KMS-11 (cell line): Measurements from ENCODE around the gene ZBTB20.
"Not testable (repeated sequence)": the region's sequence is repeated elsewhere in the genome, so short reads cannot be mapped to it uniquely, and the experiment has no call there.

Experiments
- H2AFZ ChIP-seq: fragments of 200-600 bp; sonication (generic); 2 replicates; pipeline ENCODE4 v1.6.1; 2016; ENCODE audit warnings: antibody characterized with exemption, mixed run types, low read depth
- H3K27ac ChIP-seq: fragments of 200-600 bp; sonication (generic); 2 replicates; pipeline ENCODE4 v1.6.1; 2016; ENCODE audit warnings: mild to moderate bottlenecking, mixed run types
- H3K27me3 ChIP-seq: fragments of 200-600 bp; sonication (generic); 2 replicates; pipeline ENCODE4 v1.6.1; 2017; ENCODE audit warnings: mild to moderate bottlenecking, low read depth, mixed run types, moderate library complexity; ENCODE audit not compliant: insufficient read depth
- H3K36me3 ChIP-seq: fragments of 200-600 bp; sonication (generic); 2 replicates; pipeline ENCODE4 v1.6.1; 2017; ENCODE audit warnings: mild to moderate bottlenecking, mixed run types; ENCODE audit not compliant: insufficient read depth
- H3K4me1 ChIP-seq: fragments of 200-600 bp; sonication (generic); 2 replicates; pipeline ENCODE4 v1.6.1; 2016; ENCODE audit warnings: mild to moderate bottlenecking, low read depth, mixed run types; ENCODE audit not compliant: poor library complexity, severe bottlenecking
- H3K4me2 ChIP-seq: fragments of 200-600 bp; sonication (generic); 2 replicates; pipeline ENCODE4 v1.7.0; 2016; ENCODE audit warnings: mild to moderate bottlenecking, mixed run types
- H3K4me3 ChIP-seq: fragments of 200-600 bp; sonication (generic); IDR thresholded peaks from 2 replicates; pipeline ENCODE4 v1.6.1; 2017; ENCODE audit warnings: low read depth, low read length, mixed read lengths; ENCODE audit not compliant: insufficient read depth
- H3K79me2 ChIP-seq: fragments of 200-600 bp; sonication (generic); 2 replicates; pipeline ENCODE4 v1.6.1; 2016; ENCODE audit warnings: low read depth, mixed run types; ENCODE audit not compliant: insufficient read depth
- H3K9ac ChIP-seq: fragments of 200-600 bp; sonication (generic); 2 replicates; pipeline ENCODE4 v1.6.1; 2016; ENCODE audit warnings: mild to moderate bottlenecking, mixed run types
- H4K20me1 ChIP-seq: fragments of 200-600 bp; sonication (generic); 2 replicates; pipeline ENCODE4 v1.6.1; 2016; ENCODE audit warnings: mild to moderate bottlenecking, mixed run types; ENCODE audit not compliant: insufficient read depth
- TF ChIP-seq, protein P1 (sequence below): fragments of 200-600 bp; sonication (generic); conservative IDR thresholded peaks from 2 replicates; pipeline ENCODE4 v1.6.1; 2017; ENCODE audit warnings: low read depth, mild to moderate bottlenecking, antibody characterized with exemption, low read length, moderate library complexity, mixed read lengths

ZBTB20 gene

DNA sequence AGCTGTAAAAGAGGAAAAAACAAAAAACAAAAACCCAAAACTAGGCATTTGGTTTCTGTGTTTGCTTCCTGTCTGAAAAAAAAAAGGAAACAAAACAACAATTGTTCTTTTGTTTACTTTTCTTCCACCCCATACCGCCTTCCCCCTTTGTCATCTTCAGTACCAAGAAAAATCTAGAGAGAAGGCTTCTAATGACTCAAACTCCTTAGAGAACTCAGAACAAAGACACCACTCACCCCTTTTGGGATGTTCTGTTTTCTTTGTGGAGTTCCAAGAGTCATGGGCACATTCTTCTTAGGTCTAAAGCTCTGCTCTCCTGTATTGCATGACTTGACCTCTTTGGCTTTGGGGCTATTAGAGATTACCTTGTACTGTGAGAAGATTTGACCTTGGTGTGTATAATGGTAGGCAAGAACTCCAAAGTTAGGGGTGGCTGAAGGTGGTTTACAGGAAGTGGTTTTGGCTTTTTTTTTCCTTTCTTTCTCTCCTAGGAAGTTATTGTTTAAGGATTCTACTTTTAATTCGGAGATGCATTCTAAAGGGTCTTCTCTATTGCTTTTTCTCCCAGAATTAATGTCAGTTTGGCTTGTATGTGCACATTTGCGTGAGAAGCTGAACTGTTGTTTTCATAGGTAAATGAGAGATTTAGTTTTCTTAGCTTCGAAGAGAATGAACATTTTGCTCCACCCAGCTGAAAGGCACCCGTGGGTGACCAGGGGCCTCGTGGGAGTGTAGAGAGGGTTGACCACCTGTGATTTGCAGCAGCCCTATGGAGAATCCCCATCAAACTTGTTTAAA lies 39.5 kb upstream of the ZBTB20 start:
- Histone ChIP-seq H3K4me1 (peaks cover 29% of the 10 kb centered on the region), H2AFZ (peak overlapping the region; percentile 38), H3K4me3 (peak overlapping the region; percentile 60), H3K79me2 (no peaks in the 10 kb centered on the region), H3K27me3 (no peaks in the 10 kb centered on the region), H3K36me3 (no peaks in the 10 kb centered on the region), H3K4me2 (peak overlapping the region; percentile 56), H4K20me1 (no peaks in the 10 kb centered on the region), H3K27ac (peak overlapping the region; percentile 58), H3K9ac (peak overlapping the region; percentile 21; the same call in 1 of the 2 replicates)
- TF ChIP-seq, protein P1, sequence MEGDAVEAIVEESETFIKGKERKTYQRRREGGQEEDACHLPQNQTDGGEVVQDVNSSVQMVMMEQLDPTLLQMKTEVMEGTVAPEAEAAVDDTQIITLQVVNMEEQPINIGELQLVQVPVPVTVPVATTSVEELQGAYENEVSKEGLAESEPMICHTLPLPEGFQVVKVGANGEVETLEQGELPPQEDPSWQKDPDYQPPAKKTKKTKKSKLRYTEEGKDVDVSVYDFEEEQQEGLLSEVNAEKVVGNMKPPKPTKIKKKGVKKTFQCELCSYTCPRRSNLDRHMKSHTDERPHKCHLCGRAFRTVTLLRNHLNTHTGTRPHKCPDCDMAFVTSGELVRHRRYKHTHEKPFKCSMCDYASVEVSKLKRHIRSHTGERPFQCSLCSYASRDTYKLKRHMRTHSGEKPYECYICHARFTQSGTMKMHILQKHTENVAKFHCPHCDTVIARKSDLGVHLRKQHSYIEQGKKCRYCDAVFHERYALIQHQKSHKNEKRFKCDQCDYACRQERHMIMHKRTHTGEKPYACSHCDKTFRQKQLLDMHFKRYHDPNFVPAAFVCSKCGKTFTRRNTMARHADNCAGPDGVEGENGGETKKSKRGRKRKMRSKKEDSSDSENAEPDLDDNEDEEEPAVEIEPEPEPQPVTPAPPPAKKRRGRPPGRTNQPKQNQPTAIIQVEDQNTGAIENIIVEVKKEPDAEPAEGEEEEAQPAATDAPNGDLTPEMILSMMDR, result no peak

DNA sequence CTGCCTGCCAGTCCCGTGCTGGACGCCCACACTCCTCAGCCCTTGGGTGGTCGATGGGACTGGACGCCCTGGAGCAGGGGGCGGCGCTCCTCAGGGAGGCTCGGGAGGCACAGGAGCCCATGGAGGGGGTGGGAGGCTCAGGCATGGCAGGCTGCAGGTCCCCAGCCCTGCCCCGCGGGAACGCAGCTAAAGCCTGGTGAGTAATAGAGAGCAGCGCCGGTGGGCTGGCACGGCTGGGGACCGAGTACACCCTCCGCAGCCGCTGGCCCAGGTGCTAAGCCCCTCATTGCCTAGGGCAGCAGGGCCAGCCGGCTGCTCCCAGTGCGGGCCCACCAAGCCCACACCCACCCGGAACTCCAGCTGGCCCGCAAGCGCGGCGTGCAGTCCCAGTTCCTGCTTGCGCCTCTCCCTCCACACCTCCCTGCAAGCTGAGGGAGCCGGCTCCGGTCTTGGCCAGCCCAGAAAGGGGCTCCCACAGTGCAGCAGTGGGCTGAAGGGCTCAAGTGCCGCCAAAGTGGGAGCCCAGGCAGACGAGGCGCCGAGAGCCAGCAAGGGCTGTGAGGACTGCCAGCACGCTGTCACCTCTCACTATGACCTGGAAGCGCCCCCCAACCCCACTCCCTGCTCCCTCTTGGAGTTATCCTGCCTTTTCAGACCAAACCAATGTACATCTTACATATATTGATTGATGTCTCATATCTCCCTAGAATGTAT lies 37.9 kb upstream of the ZBTB20 start:
- H3K4me2 ChIP-seq, H3K4me3 ChIP-seq, H3K79me2 ChIP-seq, H4K20me1 ChIP-seq, H3K27me3 ChIP-seq, H3K9ac ChIP-seq, H3K27ac ChIP-seq, H2AFZ ChIP-seq, H3K36me3 ChIP-seq: not testable (repeated sequence)
- H3K4me1 ChIP-seq, result peaks cover 29% of the 10 kb centered on the region

DNA sequence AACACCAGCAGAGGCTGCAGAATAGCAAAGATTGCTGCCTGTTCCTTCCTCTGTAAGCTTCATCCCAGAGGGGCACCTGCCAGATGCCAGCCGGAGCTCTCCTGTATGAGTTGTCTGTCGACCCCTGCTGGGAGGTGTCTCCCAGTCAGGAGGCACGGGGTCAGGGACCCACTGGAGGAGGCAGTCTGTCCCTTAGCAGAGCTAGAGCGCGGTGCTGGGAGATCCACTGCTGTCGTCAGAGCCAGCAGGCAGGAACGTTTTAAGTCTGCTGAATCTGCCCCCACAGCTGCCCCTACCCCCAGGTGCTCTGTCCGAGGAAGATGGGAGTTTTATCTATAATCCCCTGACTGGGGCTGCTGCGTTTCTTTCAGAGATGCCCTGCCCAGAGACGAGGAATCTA lies 31.8 kb upstream of the ZBTB20 start:
- not testable (repeated sequence) for H3K36me3 ChIP-seq, H3K4me2 ChIP-seq, H2AFZ ChIP-seq, H3K27me3 ChIP-seq, H3K4me3 ChIP-seq, H3K4me1 ChIP-seq, H3K9ac ChIP-seq, H4K20me1 ChIP-seq, H3K27ac ChIP-seq, H3K79me2 ChIP-seq

DNA sequence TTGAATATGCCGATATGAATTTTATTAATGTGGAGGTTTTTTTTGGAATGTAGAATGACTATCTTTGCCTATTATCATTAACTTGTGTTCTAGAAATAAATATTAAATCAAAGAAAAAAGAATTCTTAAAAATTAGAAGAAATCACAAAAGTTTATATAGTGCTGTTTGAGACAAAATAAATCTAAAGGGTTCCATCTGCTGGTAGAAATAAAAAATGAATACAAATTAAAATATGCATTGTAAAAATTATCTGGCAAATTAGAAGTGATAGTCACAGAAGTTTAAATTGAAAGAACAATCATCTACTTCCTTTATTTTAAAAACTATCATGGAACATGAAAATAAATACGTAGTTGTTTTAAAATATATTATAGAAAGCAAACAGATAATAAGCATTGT lies 22.7 kb upstream of the ZBTB20 start:
- TF ChIP-seq, protein P1, result peak; percentile 33; the same call in 1 of the 2 replicates
- Histone ChIP-seq H3K9ac (no peak overlapping the region), H2AFZ (no peak overlapping the region), H3K27me3 (no peaks in the 10 kb centered on the region), H3K36me3 (no peaks in the 10 kb centered on the region), H3K79me2 (no peaks in the 10 kb centered on the region), H3K4me1 (no peaks in the 10 kb centered on the region), H4K20me1 (no peaks in the 10 kb centered on the region), H3K27ac (no peak overlapping the region), H3K4me3 (no peak overlapping the region), H3K4me2 (no peak overlapping the region)

DNA sequence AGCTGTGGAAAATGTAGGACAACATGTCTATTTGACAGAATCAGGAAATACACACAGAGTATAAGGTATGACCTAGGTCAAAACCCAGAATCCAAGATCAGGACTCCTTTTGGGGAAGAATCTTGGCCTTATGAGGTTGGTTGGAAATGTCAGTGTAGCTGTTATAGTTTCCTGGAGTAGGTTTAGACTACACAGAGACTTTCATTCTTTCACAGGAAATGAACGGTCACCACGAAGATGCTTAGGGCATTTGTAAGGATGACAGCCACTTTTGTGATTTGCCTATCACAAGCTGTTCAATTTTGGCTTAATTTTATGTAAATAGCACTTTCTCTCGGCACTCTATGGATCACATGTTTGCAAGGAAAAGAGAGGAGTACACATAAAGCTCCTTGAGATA lies 18.6 kb upstream of the ZBTB20 start:
- H3K9ac ChIP-seq, result no peak overlapping the region
- H3K36me3 ChIP-seq, result no peaks in the 10 kb centered on the region
- no peaks in the 10 kb centered on the region for H3K79me2 ChIP-seq
- H4K20me1 ChIP-seq, result no peaks in the 10 kb centered on the region
- H3K27me3 ChIP-seq, result no peaks in the 10 kb centered on the region
- no peak overlapping the region for H3K27ac ChIP-seq
- TF ChIP-seq, protein P1, result no peak
- H3K4me1 ChIP-seq, result peaks cover 3% of the 10 kb centered on the region
- H3K4me2 ChIP-seq, result no peak overlapping the region
- H3K4me3 ChIP-seq, result no peak overlapping the region
- no peak overlapping the region for H2AFZ ChIP-seq
